ENCODE measurements around the gene CHST3.
"Not testable (repeated sequence)": the region's sequence is repeated elsewhere in the genome, so short reads cannot be mapped to it uniquely, and the experiment has no call there.

The CHST3 gene

DNA sequence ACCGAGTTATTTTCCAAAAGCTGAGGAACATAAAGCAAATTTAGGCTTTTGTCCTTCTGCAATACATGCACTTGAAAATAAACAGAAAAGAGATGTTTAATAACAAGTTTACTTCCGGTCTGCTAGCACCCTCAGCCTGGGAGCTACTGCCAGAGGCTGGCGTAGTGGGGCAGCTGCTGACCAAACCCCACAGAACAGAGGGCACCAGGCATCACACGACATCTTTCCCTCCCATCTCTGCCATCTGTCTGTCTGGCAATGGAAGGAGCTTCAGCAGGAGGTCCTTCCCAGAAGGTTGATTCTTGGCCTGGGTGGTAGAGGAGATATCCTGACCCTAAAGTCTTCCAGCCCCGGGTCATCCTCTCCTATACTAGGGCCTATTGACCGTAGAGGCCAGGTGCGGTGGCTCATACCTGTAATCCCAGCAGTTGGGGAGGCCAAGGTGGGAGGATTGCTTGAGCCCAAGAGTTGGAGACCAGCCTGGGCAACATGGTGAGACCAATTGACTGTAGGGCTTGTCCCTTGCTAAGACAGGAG is 47.8 kb downstream of the CHST3 start:
- no peak for DNase-seq

DNA sequence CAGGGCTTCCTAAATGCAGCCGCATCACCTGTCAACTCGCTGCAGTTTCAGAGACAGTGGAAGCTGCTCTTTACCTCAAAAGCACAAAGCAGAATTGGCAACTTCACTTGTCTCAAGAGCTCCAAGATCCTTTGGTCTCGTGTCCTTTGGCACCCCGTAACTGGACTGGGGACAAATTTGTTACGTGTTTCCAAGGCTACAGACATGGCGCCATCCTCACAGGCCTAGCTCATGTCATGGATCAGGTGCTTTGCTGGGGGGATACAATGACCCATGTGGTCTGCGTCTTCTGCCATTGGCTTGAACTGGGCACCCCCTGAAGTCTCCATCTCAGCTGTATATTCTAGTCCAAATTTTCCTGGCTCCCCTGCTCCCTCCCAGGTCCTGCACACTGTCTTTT is 48.6 kb downstream of the CHST3 start:
- DNase-seq, result no peak

DNA sequence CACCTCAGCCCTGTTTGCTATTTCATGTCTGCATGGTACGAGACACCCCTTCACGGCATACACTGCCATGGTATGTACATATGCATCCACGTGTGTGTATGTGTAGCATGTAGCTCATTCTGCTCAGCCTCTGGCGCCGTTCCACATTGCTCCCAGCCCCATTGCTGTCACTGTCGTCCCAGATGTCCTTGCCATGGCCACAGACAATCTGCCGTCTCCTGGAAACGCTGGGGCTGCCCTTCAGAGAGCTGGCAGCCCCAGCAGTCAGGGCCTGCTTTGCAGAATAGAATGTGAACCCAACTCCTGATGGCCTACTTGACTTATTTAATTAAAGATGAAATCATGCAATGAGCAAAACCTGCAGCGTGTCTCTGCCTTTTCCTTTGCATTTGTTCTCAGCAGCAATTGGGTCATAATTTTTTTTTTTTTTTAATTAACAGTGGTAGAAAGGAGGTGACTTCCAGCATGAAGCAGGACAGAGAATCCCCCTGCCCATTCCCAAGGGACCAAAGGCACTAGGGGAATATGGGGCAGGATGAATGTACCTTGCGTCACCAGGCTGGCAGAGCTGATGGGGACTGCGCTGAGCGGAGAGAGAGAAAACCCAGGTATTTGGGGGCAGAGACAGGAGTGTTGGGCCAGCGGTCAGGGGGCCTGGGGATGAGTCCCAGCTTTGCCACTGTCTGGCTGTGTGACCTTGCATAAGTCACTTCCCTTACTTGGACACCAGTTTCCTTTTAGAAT is 49.2 kb downstream of the CHST3 start:
- DNase-seq, result no peak

DNA sequence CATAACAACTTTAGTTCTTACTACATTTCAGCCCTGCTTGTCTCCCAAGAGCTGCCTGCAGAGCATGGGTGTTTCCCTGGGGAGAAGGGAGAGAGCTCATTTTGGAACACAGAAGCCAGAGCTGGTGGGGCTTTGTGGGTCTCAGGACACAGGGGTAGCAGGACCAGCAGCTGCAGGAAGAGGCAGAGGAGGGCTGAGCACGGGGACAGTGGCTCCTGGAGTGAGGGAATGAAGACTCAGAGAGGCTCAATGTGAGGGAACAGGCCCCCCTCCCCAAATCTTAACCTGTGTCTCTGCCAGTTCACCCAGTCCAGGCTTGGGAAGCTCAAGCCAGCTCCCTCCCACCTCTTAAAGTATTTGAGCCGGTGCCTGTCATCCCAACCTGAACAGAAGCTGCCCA is 50.0 kb downstream of the CHST3 start:
- no peak for DNase-seq

DNA sequence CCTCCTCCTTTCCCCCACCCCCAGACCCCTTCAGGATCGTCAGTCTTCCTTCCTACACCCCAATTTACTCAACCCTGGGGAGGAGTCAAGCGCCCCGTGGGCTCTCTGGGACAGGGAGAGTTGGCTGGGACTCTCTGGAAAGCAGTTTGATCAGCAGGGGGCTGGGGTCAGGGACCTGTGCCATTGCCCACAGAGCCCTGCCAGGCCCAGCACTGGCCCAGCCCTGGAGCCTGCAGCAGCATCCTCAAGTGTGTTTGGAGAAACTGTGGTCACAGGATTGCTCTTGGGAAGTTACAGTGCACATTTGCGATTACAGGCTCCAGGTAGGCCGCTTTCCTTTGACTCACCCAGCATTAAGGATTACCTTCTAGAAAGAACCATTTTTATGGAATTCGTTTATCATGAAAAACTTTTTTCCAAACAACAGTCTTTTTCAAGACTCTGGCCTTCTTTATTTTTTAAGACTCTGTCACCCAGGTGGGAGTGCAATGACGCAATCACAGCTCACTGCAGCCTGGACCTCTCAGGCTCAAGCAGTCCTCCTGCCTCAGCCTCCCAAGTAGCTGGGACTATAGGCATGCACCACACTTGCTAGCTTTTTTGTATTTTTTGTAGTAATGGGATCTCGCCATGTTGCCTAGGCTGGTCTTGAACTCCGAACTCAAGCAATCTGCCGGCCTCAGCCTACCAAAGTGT is 50.7 kb downstream of the CHST3 start:
- no peak for DNase-seq

DNA sequence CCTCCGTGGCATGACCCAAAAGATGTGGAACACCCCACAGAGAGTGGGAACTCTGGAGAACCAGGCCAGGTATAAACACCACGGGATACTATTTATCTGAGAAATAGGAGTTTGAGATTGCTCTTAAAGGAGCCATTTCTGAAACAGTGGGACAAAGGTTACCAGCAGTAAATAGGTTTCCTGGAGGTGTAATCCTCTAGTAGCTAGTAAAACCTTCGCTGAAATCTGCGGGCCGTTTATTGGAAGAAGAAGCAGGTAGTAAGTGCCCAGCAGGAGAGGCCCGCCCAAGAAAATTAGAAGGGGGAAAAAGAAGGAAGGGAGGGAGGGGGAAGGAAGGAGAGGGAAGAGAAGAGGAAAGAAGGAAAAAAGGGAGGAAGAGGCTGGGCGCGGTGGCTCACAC is 51.6 kb downstream of the CHST3 start:
- no peak for DNase-seq

DNA sequence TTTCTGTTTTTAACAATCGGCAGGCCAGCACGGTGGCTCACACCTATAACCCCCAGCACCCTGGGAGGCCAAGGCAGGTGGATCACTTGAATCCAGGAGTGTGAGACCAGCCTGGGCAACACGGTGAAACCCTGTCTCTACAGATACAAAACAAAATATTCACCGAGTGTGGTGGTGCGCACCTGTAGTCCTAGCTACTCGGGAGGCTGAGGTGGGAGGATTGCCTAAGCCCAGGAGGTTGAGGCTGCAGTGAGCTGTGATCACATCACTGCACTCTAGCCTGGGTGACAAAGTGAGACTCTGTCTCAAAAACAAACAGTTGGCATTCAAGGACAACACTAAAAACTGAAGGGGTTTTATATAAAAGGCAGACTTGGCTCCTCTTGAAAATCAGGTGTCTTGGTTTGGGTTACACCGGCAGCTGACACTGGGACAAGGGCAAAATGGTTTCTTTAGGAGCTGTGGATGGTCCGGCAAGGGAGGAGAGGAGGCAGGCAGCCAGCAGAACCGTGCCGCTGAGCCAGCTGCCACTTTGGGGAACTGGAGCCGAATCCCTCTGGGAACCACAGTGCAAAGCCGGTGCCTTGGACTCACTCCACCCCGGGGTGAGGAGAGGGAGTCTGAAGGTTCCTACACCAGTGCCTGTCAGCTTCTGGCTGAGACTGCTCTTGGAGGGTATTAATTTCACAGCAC is 52.6 kb downstream of the CHST3 start:
- DNase-seq, result no peak

DNA sequence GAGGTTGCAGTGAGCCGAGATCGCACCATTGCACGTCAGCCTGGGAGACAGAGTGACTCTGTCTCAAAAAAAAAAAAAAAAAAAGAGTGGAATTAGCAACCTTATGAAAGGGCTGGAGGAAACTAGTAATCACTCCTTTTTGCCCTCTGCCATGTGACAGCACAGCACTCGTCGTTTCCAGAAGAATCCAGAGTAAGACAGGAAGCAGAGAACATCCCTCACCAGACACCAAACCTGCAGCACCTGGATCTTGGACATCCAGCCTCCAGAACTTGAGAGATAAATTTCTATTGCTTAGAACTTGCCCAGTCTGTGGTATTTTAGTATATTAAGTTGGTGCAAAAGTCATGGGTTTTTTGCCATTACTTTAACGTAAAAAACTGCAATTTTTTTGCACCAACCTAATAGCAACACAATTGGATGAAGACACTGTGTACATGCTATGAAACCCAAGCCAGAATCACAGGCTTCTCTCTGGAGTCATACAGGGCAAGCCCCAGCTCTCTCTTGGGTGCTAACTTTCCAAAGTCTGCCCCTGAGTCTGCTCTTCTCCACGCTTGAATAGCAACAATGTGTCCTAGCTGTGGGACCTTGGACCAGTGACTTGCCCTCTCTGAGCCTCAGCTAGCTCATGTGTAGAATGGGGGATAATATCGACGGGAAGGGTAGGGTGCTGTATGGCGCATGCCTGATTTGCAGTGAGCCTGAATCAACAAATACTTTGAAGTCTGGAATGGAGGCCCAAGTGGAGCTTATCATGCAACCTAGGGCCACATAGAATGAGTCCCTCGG is 55.1 kb downstream of the CHST3 start:
- no peak for DNase-seq

DNA sequence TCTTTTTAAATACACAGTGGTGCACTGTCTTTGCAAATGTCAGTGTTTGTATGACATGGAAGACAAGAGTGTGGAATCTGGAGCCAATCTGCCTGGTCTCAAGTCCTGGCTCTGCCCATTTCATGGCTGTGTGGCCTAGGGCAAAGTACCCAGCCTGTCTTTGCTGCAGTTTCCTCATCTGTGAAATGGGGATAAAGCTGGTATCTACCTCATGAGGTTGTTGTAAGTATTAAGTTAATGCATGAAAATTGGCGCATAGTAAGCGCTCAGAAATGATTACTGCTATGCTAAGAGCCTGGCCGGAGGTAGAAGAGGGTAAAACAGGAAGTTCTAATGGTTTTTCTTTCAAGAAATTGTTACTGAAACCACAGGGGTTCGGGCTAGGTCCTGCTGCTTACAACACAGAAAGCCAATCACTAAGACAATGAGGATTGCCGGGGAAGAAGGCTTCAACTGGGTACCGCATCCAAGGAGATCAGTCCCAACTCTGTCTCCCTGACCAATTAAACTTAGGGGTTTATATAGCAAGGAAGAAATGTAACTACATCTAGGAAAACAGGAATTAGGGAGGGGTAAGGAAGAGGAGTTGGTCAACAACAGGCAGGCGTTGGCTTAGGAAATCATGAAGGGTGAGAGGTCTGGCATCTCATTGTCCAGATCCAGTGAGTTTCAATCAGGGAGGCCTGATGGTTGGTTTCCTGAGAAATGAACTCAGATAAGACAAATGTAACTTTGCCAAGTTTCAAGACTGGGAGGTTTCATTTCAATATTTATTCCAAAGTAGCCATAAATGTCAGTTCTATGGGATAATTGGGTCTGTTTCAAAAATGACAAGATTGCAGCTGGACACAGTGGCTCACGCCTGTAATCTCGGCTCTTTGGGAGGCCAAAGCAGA is 57.0 kb downstream of the CHST3 start:
- no peak for DNase-seq

DNA sequence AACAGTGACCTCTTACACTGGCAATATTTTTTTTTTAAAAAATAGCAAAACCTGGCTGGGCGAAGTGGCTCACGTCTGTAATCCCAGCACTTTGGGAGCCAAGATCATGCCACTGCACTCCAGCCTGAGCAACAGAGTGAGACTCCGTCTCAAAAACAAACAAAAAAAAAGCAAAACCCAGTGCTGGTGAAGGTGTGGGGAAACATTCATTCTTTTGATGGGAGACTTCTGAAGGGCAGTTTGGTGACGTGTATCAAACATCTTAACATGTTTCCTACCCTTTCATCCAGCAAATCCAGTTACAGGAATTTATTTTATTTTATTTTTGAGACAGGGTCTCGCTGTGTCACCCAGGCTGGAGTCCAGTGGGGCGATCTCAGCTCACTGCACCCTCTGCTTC is 58.0 kb downstream of the CHST3 start:
- DNase-seq, result no peak

DNA sequence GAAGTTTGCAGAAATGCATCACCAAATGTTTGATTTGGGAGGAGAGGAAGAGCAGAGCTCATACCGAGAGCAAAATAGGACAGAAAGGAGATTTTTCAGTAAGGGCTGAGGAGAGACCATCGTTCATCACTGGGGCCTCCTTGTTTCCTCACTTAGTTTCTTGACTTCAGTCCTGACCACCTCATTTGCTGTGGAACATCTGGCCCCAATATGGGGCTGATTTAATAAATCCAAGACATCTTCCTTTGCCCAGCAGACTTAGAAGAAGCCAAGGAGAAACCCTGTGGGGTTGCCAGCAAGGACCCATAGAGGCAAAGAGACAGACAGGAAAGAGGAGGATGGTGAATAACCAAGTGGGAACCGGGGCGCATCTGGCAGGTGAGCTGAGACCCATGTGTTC is 60.4 kb downstream of the CHST3 start:
- no peak for DNase-seq

DNA sequence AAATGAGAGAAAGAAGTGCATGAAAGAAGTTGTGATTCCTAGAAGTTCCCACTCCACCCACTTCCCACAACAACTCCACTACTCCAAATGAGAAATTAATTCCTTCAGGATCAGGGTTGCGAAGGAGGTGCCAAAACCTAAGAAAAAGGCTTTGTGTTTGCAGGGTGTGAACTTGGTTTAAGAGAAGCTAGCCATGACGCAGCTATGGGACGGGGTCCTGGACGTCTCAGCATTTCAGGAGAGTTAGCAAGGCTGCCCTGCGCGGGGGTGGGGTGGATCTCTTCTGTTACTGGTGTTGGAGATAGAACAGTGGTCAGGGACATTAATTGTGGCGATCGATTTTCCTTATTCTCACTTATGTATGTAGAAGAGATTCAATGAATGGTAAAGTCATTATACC is 61.2 kb downstream of the CHST3 start:
- no peak for DNase-seq

DNA sequence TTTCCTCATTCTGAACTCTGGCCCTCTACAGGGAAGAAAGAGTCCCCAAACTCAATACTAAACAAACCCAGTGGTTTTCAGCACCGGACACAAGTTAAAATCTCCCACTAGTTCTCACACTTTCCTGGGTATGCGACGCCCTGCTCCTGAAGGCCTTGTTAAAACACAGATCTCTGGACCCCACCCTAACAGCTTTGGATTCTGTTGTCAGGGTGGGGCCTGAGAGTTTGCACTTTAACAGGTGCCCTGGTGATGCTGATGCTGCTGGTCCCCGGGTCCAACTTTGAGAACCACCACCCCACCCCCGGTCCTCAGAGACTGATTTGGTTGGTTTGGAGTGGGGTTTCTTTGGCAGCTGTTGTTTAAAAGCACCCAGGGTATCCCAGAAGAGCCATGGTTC is 61.6 kb downstream of the CHST3 start:
- DNase-seq, result no peak

DNA sequence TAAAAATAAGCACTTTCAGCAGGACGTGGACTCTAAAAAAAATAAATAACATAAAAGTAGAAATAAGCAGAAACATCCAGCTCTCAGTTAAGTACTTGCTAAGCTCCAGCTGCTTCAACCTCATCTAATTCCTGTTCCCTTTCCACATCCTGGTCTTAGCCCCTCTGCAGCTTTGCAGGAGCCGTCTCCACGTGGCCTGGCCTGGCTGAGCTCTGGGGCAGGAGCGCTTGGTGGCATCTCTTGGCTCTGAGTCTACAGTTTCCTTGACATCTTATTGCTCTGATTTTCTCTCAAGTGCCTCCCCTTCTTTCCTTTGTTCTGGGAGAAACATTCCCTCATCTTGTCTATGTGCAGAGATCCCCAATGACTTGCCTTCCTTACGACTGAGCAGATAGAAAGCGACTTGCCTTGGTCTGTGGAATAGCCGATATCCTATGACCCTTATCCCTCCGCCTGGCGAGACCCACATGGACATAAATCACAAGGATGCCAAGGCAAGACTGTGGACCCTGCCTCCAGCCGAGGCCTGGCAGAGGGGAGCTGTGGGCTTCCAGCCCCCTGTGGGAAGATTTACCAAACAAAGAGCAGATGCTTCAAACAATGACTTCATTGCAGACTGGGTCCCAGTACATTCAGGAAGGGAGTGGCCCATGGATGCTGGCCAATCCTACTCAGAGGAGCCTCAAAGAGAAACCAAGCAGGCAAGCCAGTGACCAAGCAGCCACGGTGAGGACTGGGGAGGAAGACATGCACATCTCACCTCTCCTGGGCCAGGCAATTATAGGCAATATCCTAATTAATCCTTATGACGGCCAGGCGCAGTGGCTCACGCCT is 62.3 kb downstream of the CHST3 start:
- DNase-seq, result no peak

DNA sequence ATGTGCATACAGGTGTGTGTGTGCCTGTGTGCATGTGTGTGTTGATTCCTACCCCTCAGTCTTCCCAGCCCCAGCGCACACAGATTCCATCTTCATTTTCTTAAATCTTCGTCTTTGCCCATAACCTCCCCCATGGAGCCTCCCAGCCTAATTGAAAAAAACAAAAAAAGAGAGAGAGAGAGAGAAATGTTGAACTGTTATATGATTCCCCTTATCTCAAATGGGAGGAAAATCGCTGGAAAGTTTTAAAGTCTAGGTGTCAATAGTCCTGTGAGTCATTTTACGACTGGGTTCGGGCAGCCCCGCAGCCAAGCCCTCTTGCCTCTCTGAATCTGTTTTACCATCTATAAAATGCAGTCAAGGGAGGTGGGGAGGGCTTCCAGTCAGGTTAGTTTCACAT is 63.3 kb downstream of the CHST3 start:
- DNase-seq, result no peak

DNA sequence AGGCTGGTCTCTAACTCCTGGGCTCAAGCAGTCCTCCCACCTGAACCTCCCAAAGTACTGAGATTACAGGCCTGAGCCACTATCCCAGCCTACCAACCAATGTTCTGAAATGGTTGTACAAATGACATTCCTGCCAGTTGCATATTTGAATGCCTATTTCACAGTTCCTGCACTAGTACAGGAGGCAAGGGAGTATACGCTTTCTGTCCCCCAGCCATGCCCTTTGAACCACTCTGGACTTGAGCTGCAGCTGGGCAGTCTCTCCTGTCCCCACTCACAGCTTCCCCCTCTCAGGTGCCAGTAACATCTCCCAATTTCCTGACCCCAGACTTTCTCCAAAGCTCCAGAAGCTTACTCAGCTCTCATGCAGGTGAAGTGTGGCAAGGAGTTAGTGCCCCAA is 65.2 kb downstream of the CHST3 start:
- DNase-seq, result no peak

DNA sequence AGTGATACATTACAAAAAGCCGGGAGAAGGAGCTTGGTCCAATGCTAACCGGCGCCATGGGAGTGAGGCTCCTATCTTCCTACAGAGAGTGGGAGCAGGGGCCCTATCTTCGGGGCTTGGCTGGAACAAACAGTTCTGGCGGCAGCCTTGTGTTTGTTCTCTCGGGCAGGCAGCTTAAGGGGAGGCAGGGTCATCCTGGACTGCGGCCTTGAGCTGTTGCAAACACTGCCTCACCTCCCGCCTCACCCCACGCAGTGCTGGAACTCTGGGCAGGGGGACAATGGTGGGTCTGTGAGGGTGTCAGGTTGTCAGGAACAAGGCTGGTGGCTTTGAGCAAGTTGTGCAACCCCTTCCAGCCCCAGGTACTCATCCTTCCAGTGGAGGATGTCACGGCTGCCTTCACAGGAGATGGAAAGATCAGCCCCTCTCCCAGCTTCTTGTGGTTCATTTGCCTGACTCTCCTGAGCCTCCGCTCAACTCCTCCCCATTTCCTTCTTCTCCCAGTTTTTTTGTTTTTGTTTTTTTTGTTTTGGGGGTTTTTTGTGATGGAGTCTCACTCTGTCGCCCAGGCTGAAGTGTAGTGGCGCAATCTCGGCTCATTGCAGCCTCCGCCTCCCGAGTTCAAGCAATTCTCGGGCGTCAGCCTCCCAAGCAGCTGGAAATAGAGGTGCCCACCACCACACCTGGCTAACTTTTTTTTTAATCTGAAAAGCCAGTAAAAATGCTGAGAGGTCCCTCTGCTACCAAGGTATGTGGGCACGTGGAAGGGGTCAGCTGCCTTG is 66.8 kb downstream of the CHST3 start:
- DNase-seq, result no peak

DNA sequence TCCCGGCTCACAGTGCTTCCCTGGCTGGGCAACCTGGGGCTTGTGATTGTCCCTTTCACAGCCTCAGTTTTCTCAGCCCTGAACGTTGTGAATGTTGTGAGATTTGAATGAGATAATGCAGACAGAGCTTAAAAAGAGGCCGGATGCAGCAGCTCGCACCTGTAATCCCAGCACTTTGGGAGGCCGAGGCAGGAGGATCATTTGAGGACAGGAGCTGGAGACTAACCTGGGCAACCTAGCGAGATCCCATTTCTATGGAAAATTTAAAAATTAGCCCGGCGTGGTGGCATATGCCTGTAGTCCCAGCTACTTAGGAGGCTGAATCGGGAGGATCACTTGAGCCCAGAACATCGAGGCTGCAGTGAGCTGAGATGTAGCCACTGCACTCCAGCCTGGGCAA is 67.5 kb downstream of the CHST3 start:
- no peak for DNase-seq

DNA sequence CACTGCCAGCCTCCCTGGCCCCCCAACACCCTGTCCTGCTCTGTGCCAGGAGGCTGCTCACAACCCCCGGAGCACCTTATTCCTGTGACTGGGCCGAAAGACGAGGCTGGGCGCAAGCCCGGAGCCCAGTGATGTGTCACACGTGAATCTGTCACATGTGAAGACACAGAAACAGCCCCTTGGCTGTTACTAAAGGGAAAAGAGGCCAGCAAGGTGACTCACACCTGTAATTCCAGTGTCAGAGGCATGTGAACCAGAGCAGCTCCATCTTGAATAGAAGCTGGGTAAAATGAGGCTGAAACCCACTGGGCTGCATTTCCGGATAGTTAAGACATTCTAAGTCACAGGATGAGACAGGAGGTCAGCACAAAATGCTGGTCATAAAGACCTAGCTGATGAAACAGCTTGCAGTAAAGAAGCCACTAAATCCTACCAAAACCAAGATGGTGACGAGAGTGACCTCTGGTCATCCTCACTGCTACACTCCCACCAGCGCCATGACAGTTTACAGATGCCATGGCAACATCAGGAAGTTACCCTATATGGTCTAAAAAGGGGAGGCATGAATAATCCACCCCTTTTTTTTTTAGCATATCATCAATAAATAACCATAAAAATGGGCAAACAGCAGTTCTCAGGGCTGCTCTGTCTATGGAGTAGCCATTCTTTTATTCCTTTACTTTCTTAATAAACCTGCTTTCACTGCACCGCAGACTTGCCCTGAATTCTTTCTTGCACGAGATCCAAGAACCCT is 68.4 kb downstream of the CHST3 start:
- DNase-seq, result not testable (repeated sequence)

All from AML-193 (cell line).